ENCODE data around the gene GCHFR. TPM values are rescaled to one million over a fixed set of nuclear protein-coding genes. Genes with fewer than 3 reads are reported as not detected.

GCHFR gene
- polyA plus RNA-seq, 1 donor from 2014 or later: 7.2 TPM

- Histone ChIP-seq H3K27me3 (ENCODE audit: insufficient read depth, low read depth, low read length) (no peaks in the 10 kb centered on the region), H3K4me2 (ENCODE audit: low read length) (no peak overlapping the region), H3K9me2 (ENCODE audit: insufficient read depth, low read length) (no peaks in the 10 kb centered on the region), H2AFZ (ENCODE audit: low read depth, low read length) (no peak overlapping the region), H3K79me2 (replicated peaks; ENCODE audit: insufficient read depth, low read length) (no peaks in the 10 kb centered on the region), H3K4me3 (ENCODE audit: low read length) (no peak overlapping the region), H4K20me1 (ENCODE audit: insufficient read depth) (no peaks in the 10 kb centered on the region), H3K9ac (ENCODE audit: low read length) (no peak overlapping the region), H3F3A (ENCODE audit: insufficient read depth, low read length, poor library complexity, severe bottlenecking) (no peaks in the 10 kb centered on the region), H3K9me3 (ENCODE audit: low read length) (no peaks in the 10 kb centered on the region), H3K36me3 (ENCODE audit: insufficient read depth, low read length) (no peaks in the 10 kb centered on the region), H3K27ac (ENCODE audit: low read length) (no peak overlapping the region)
- TF ChIP-seq TAF1 (IDR thresholded peaks at IDR 0.05; ENCODE audit: low read depth): no peak
- no peak for TF ChIP-seq EZH2 (IDR thresholded peaks at IDR 0.05; ENCODE audit: borderline replicate concordance, insufficient read depth, low read length, poor library complexity, severe bottlenecking)
- no peak for TF ChIP-seq SMC3 (conservative IDR thresholded peaks at IDR 0.05; ENCODE audit: poor library complexity)
- TF ChIP-seq POLR2AphosphoS5 (IDR thresholded peaks at IDR 0.05): no peak
- TF ChIP-seq EP300 (conservative IDR thresholded peaks at IDR 0.05; ENCODE audit: poor library complexity, severe bottlenecking): no peak
- TF ChIP-seq RAD21 (conservative IDR thresholded peaks at IDR 0.05): no peak
- TF ChIP-seq, protein P1, sequence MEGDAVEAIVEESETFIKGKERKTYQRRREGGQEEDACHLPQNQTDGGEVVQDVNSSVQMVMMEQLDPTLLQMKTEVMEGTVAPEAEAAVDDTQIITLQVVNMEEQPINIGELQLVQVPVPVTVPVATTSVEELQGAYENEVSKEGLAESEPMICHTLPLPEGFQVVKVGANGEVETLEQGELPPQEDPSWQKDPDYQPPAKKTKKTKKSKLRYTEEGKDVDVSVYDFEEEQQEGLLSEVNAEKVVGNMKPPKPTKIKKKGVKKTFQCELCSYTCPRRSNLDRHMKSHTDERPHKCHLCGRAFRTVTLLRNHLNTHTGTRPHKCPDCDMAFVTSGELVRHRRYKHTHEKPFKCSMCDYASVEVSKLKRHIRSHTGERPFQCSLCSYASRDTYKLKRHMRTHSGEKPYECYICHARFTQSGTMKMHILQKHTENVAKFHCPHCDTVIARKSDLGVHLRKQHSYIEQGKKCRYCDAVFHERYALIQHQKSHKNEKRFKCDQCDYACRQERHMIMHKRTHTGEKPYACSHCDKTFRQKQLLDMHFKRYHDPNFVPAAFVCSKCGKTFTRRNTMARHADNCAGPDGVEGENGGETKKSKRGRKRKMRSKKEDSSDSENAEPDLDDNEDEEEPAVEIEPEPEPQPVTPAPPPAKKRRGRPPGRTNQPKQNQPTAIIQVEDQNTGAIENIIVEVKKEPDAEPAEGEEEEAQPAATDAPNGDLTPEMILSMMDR (IDR thresholded peaks at IDR 0.05; ENCODE audit: poor library complexity, severe bottlenecking): no peak
- TF ChIP-seq MXI1 (conservative IDR thresholded peaks at IDR 0.05; ENCODE audit: poor library complexity, severe bottlenecking): no peak
- TF ChIP-seq REST (IDR thresholded peaks at IDR 0.05; ENCODE audit: borderline replicate concordance): no peak
These were observed 16.9 kb upstream of the GCHFR start for GRCh38 chr15:40746916-40747418.

- Histone ChIP-seq H3K9me2 (ENCODE audit: insufficient read depth, low read length) (no peaks in the 10 kb centered on the region), H3K4me3 (ENCODE audit: low read length) (no peak overlapping the region), H3K36me3 (ENCODE audit: insufficient read depth, low read length) (no peaks in the 10 kb centered on the region), H4K20me1 (ENCODE audit: insufficient read depth) (no peaks in the 10 kb centered on the region), H3K27me3 (ENCODE audit: insufficient read depth, low read depth, low read length) (no peaks in the 10 kb centered on the region), H3K79me2 (replicated peaks; ENCODE audit: insufficient read depth, low read length) (peaks cover 4% of the 10 kb centered on the region), H3F3A (ENCODE audit: insufficient read depth, low read length, poor library complexity, severe bottlenecking) (no peaks in the 10 kb centered on the region), H3K9me3 (ENCODE audit: low read length) (no peaks in the 10 kb centered on the region), H2AFZ (ENCODE audit: low read depth, low read length) (no peak overlapping the region), H3K9ac (ENCODE audit: low read length) (no peak overlapping the region), H3K27ac (ENCODE audit: low read length) (no peak overlapping the region), H3K4me2 (ENCODE audit: low read length) (no peak overlapping the region)
- TF ChIP-seq, protein P1 (IDR thresholded peaks at IDR 0.05; ENCODE audit: poor library complexity, severe bottlenecking): no peak
These were observed 15.9 kb upstream of the GCHFR start for GRCh38 chr15:40747685-40748631.

Data from neural cell (in vitro differentiated cells).